Spleen (tissue), 7 donors: ENCODE measurements around the gene CA11.

Experiments
- POLR2A ChIP-seq, 3 donors: fragments of 450-650 bp; IDR thresholded peaks; one replicate each; pipeline ENCODE4 v1.5.1; 2017; ENCODE audit warnings: antibody characterized with exemption in 3 of 3, mild to moderate bottlenecking in 1 of 3
- POLR2AphosphoS5 ChIP-seq, 3 donors: sonication (generic); formaldehyde crosslinking; IDR thresholded peaks; one replicate each; pipeline ENCODE4 v1.5.1; 2017; ENCODE audit warnings: antibody characterized with exemption in 3 of 3
- TF ChIP-seq, protein P1 (sequence below), 11 experiments: fragments of 200-600 bp in 7 of 11; fragments of 450-650 bp in 4 of 11; sonication (generic) in 4 of 11; IDR thresholded peaks in 8 of 11; conservative IDR thresholded peaks in 3 of 11; 1 replicate in 7 of 11; 2 replicates in 4 of 11; pipeline versions ENCODE4 v1.4.0 to v1.8.0; 2016 to 2021; ENCODE audit warnings: antibody characterized with exemption in 11 of 11, inconsistent platforms in 4 of 11, mild to moderate bottlenecking in 1 of 11
- donor health status: DM: no; HTN: no; CAD: no; lungs with moderate emphysema.
- donor health status: DM: no; HTN: no; CAD: no.
- donor health status: DM: no; HTN: no; CAD: no.

DNA sequence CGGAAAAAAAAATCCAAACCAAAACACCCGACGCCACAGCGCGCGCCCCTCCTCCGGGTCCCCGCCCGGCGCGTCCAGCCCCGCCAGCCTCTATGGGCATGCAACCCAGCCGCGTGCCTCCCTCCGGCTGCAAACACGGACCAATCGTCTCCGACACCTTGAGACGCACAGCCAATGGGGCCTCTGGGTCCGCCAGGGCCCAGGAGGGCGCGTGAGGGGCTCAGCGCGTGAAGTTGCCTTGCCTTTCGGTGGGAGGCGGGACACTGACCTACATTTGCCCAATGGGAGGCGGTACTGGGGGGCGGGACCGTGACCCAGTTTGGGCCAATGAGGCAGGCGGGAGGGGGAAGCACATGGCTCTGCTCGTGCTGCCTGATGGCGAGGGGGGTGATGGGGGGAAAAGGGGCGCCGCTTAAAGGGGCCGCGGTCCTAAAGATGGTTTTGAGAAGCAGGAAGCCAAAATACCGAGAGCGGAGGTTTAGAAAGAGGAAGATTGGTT lies 8.5 kb downstream of the CA11 start:
- TF ChIP-seq, protein P1, sequence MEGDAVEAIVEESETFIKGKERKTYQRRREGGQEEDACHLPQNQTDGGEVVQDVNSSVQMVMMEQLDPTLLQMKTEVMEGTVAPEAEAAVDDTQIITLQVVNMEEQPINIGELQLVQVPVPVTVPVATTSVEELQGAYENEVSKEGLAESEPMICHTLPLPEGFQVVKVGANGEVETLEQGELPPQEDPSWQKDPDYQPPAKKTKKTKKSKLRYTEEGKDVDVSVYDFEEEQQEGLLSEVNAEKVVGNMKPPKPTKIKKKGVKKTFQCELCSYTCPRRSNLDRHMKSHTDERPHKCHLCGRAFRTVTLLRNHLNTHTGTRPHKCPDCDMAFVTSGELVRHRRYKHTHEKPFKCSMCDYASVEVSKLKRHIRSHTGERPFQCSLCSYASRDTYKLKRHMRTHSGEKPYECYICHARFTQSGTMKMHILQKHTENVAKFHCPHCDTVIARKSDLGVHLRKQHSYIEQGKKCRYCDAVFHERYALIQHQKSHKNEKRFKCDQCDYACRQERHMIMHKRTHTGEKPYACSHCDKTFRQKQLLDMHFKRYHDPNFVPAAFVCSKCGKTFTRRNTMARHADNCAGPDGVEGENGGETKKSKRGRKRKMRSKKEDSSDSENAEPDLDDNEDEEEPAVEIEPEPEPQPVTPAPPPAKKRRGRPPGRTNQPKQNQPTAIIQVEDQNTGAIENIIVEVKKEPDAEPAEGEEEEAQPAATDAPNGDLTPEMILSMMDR (IDR thresholded peaks at IDR 0.05 in 8 of 11, conservative IDR thresholded peaks at IDR 0.05 in 3 of 11) = peak in 1 of 11 experiments; percentile 2
- TF ChIP-seq POLR2AphosphoS5 (IDR thresholded peaks at IDR 0.05) = peak; percentile 67 to 91 (median 89)
- TF ChIP-seq POLR2A (IDR thresholded peaks at IDR 0.05) = no peak
